ENCODE data around the gene FXYD7.

Gene FXYD7

GRCh38 chr19:35124098-35125060, 18.7 kb upstream of the FXYD7 start (continued):
- TF ChIP-seq ZNF174 (tag by site-specific recombination; IDR thresholded peaks at IDR 0.05) (no peak), ZBTB48 (tag by site-specific recombination; IDR thresholded peaks at IDR 0.05) (peak; percentile 98), ZNF248 (tag by site-specific recombination; IDR thresholded peaks at IDR 0.05) (no peak), ZIC2 (tag by site-specific recombination; IDR thresholded peaks at IDR 0.05) (peak; percentile 88), ZNF2 (tag by site-specific recombination; IDR thresholded peaks at IDR 0.05) (0 out of 2 replicates have a peak, but pooled peaks have one; percentile 50), ZBTB8A (tag by site-specific recombination; IDR thresholded peaks at IDR 0.05) (peak; percentile 99), YY1 (tag by site-specific recombination; IDR thresholded peaks at IDR 0.05) (peak; percentile 35; the same call in 1 of the 2 replicates), ZNF302 (tag by site-specific recombination; IDR thresholded peaks at IDR 0.05; ENCODE audit: low read depth) (0 out of 2 replicates have a peak, but pooled peaks have one; percentile 53), ZNF777 (tag by site-specific recombination; IDR thresholded peaks at IDR 0.05; ENCODE audit: borderline replicate concordance) (0 out of 2 replicates have a peak, but pooled peaks have one; percentile 79), ZNF626 (tag by site-specific recombination; IDR thresholded peaks at IDR 0.05) (no peak), ZNF610 (tag by site-specific recombination; IDR thresholded peaks at IDR 0.05; ENCODE audit: borderline replicate concordance) (peak; percentile 23)

GRCh38 chr19:35125270-35125717, 17.8 kb upstream of the FXYD7 start:
- Histone ChIP-seq H3K36me3 (ENCODE audit: control insufficient read depth in 2 of 2, insufficient read depth in 1 of 2, low read length in 2 of 2) (no peaks in the 10 kb centered on the region), H3K4me3 (ENCODE audit: low read depth, low read length) (no peak overlapping the region), H3K4me1 (ENCODE audit: control insufficient read depth, insufficient read depth, low read length) (peaks cover 10% of the 10 kb centered on the region), H3K9me3 (ENCODE audit: control insufficient read depth, insufficient read depth, low read depth, low read length) (no peaks in the 10 kb centered on the region), H3K27ac (ENCODE audit: extremely low read depth, low read depth, low read length) (peak overlapping the region; percentile 7; the same call in 1 of the 2 replicates)
- POLR2A ChIA-PET, result interaction anchor here (1.2 to 1.3 kb wide), 3 partner anchors 27 to 74 kb away, joined by 3 to 5 read pairs (median 5); no protein-coding TSS in a partner anchor
- TF ChIP-seq YY2 (tag by site-specific recombination; IDR thresholded peaks at IDR 0.05) (no peak), SCRT2 (tag by site-specific recombination; IDR thresholded peaks at IDR 0.05) (0 out of 2 replicates have a peak, but pooled peaks have one; percentile 30), ZNF837 (tag by site-specific recombination; IDR thresholded peaks at IDR 0.05) (no peak), YY1 (tag by site-specific recombination; IDR thresholded peaks at IDR 0.05) (no peak), ZNF324 (tag by site-specific recombination; IDR thresholded peaks at IDR 0.05) (no peak), ZNF623 (tag by site-specific recombination; IDR thresholded peaks at IDR 0.05) (no peak), ZNF394 (tag by site-specific recombination; IDR thresholded peaks at IDR 0.05; ENCODE audit: borderline replicate concordance) (no peak), ZSCAN16 (tag by site-specific recombination; IDR thresholded peaks at IDR 0.05) (no peak), ZNF433 (tag by site-specific recombination; IDR thresholded peaks at IDR 0.05; ENCODE audit: low read depth) (0 out of 2 replicates have a peak, but pooled peaks have one; percentile 18), ZNF23 (tag by site-specific recombination; IDR thresholded peaks at IDR 0.05; ENCODE audit: borderline replicate concordance) (no peak), PRDM10 (tag by site-specific recombination; IDR thresholded peaks at IDR 0.05) (no peak), ZNF2 (tag by site-specific recombination; IDR thresholded peaks at IDR 0.05) (no peak), ZNF530 (tag by site-specific recombination; IDR thresholded peaks at IDR 0.05; ENCODE audit: low read depth) (no peak), GLIS2 (tag by site-specific recombination; IDR thresholded peaks at IDR 0.05) (no peak), ZNF26 (tag by site-specific recombination; IDR thresholded peaks at IDR 0.05) (no peak)
- CTCF ChIA-PET, result interaction anchor here (1.0 to 4.8 kb wide), 7 partner anchors 10 to 81 kb away, joined by 4 to 67 read pairs (median 6); partner anchors contain the start of genes FXYD3, FXYD7 and LGI4
